Mucosa of descending colon (tissue), 3 donors: ENCODE data around the gene TSPO. TPM values are rescaled to one million over a fixed set of nuclear protein-coding genes. Genes with fewer than 3 reads are reported as not detected.

Source experiments
- ATAC-seq: fragments of 200-7000 bp; cut with Tn5 transposase; one replicate; pipeline ENCODE4 v1.9.1; 2020; ENCODE audit warnings: mild to moderate bottlenecking, moderate library complexity
- DNase-seq, 3 donors: peaks; one replicate each; pipeline ENCODE4 v3.0.0-alpha.2; 2020
- H3K36me3 ChIP-seq: fragments of 200-600 bp; one replicate; pipeline ENCODE4 v1.8.0; 2021; ENCODE audit warnings: low read depth, mild to moderate bottlenecking
- H3K4me1 ChIP-seq: fragments of 200-600 bp; one replicate; pipeline ENCODE4 v1.8.0; 2021; ENCODE audit warnings: low read depth, mild to moderate bottlenecking
- H3K4me3 ChIP-seq: fragments of 200-600 bp; one replicate; pipeline ENCODE4 v1.8.0; 2021; ENCODE audit warnings: mild to moderate bottlenecking
- H3K9me3 ChIP-seq: fragments of 200-600 bp; one replicate; pipeline ENCODE4 v1.8.0; 2021; ENCODE audit warnings: mild to moderate bottlenecking
- intact Hi-C, 2 donors: fragments of 100-400 bp; cut with DNase I in 1 of 2; cut with micrococcal nuclease in 1 of 2; formaldehyde crosslinking; loops; one replicate each; pipeline versions ENCODE4 v1.11.0 to v1.11.1; 2022; cut with DNase I, micrococcal nuclease
- total RNA-seq, 3 donors: library from RNA; stranded (reverse); fragmentation: NEBNext Ultra II Directional in 2 of 3; extraction: Animal tissue kit (Norgen Biotek cat#: 25700) in 2 of 3; gene quantifications; one replicate each; pipeline versions ENCODE4 v1.2.1 to v1.2.4, GENCODE V29; 2021 to 2023
- TF ChIP-seq, protein P1 (sequence below): fragments of 200-600 bp; IDR thresholded peaks from one replicate; pipeline ENCODE4 v1.8.0; 2022; ENCODE audit warnings: antibody characterized with exemption, mild to moderate bottlenecking
- donor health status: DM: no; HTN: no; CAD: no; lungs with moderate emphysema.
- donor health status: DM: no; HTN: no; CAD: no.
- donor health status: DM: no; HTN: yes; CAD: no.

The TSPO gene
- total RNA-seq, 3 donors from 2014 or later, result 134 to 281 (median 236) TPM

- DNase-seq, result peak; percentile 66 to 79 (median 78)
- intact Hi-C loops, result no loop called here
- TF ChIP-seq, protein P1, sequence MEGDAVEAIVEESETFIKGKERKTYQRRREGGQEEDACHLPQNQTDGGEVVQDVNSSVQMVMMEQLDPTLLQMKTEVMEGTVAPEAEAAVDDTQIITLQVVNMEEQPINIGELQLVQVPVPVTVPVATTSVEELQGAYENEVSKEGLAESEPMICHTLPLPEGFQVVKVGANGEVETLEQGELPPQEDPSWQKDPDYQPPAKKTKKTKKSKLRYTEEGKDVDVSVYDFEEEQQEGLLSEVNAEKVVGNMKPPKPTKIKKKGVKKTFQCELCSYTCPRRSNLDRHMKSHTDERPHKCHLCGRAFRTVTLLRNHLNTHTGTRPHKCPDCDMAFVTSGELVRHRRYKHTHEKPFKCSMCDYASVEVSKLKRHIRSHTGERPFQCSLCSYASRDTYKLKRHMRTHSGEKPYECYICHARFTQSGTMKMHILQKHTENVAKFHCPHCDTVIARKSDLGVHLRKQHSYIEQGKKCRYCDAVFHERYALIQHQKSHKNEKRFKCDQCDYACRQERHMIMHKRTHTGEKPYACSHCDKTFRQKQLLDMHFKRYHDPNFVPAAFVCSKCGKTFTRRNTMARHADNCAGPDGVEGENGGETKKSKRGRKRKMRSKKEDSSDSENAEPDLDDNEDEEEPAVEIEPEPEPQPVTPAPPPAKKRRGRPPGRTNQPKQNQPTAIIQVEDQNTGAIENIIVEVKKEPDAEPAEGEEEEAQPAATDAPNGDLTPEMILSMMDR, result no peak
- Histone ChIP-seq H3K36me3 (no peaks in the 10 kb centered on the region), H3K9me3 (no peaks in the 10 kb centered on the region), H3K4me3 (no peak overlapping the region), H3K4me1 (peaks cover 47% of the 10 kb centered on the region)
- ATAC-seq, result peak; percentile 63
Observed at GRCh38 chr22:43118024-43118849, 33.1 kb upstream of the TSPO start.

DNA sequence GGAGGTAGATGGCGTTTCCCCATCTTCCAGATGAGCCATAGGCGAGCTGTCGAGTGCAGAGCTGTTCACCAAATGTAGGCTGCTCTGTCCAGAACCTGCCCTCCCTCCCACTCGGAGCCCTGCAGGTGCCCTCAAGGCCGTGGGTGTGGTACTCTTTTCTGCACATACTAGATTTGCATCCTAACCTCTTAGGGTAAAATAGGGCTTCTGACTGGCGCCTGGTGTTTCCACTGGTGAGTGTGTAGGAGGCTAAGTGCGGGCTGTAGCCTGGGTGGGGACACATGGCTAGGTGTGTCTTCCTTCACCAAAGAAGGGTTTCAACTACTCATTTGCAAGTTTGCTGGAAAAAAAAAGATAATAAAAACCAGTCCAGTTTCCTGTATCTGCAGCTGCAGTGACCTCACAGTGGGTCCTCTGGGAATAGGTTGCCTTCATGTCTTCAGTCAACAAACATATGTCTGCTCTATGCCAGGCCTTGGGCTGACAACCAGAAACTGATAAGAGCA lies 32.4 kb upstream of the TSPO start:
- H3K4me1 ChIP-seq, result peaks cover 42% of the 10 kb centered on the region
- intact Hi-C loops, result no loop called here
- H3K9me3 ChIP-seq, result no peaks in the 10 kb centered on the region
- no peak overlapping the region for H3K4me3 ChIP-seq
- peak; percentile 54 to 66 (median 62) for DNase-seq
- TF ChIP-seq, protein P1, result no peak
- no peaks in the 10 kb centered on the region for H3K36me3 ChIP-seq
- ATAC-seq, result peak; percentile 53

GRCh38 chr22:43126501-43127165 lies 24.7 kb upstream of the TSPO start:
- no peak overlapping the region for H3K4me3 ChIP-seq
- H3K4me1 ChIP-seq, result peaks cover 42% of the 10 kb centered on the region
- ATAC-seq (peak; percentile 64), DNase-seq (peak in 2 of 3 donors; percentile 71 to 78)
- TF ChIP-seq, protein P1, result no peak
- H3K9me3 ChIP-seq, result no peaks in the 10 kb centered on the region
- H3K36me3 ChIP-seq, result no peaks in the 10 kb centered on the region
- intact Hi-C loops, result no loop called here

DNA sequence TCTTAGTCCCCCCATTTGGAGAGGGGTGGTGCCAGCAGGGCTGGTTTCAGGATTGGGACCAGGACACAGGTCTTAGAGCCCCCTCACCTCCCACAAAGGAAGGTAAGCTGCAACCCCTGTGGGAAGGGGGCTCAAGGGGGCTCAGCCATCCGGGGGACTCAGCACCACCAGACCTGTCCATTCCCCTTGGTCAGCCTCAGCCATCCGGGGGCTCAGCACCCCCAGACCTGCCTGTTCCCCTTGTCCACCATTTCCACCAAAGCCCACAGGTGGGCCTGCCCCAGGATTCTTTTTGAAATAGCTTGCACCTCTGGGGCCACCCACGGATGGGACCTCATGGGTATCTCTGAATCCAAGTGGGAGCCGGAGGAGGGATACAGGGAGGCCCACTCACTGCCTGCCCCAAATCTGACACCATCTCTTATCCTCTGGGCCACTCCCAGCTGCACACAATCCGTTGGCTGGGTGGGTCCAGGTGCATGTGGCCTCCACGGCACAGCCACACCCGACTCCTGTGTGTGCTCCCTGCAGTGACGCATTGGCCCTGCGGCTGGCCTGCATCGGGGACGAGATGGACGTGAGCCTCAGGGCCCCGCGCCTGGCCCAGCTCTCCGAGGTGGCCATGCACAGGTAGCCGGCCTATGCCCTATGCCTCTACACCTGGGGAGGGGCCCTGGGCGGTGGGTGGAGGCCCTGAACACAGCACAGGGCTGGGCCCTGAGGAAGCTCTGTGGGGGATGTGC lies 24.0 kb upstream of the TSPO start:
- no peak overlapping the region for H3K4me3 ChIP-seq
- ATAC-seq, result peak; percentile 81
- intact Hi-C loops, result no loop called here
- H3K36me3 ChIP-seq, result no peaks in the 10 kb centered on the region
- DNase-seq, result peak; percentile 88 to 92 (median 89)
- H3K4me1 ChIP-seq, result peaks cover 42% of the 10 kb centered on the region
- H3K9me3 ChIP-seq, result no peaks in the 10 kb centered on the region
- TF ChIP-seq, protein P1, result no peak

DNA sequence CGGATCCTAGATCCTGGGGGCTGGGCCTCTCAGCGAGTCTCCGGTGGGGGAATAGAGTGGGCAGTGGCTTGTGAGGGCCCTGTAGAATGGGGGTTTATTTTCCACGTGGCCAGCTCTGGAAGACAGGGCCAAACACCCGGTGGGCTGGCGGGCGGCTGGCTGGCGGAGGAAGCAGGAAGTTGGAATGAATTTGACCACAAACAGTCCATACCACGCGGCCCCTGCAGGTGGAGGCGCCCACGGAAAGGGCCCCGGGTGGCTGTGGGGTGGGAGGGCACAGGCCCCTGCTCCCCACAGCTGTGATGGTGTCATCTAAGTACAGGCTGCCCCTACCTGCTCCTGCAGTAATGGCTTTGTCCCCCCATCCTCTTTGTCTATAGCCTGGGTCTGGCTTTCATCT lies 23.2 kb upstream of the TSPO start:
- peak; percentile 12 for ATAC-seq
- H3K36me3 ChIP-seq, result no peaks in the 10 kb centered on the region
- no peak overlapping the region for H3K4me3 ChIP-seq
- intact Hi-C loops, result no loop called here
- H3K4me1 ChIP-seq, result peaks cover 39% of the 10 kb centered on the region
- DNase-seq, result peak in 1 of 3 donors; percentile 70
- TF ChIP-seq, protein P1, result no peak
- no peaks in the 10 kb centered on the region for H3K9me3 ChIP-seq
